Frontal cortex (tissue), 4 donors: Measurements from ENCODE around the gene GATA3. TPM values are rescaled to one million over a fixed set of nuclear protein-coding genes. Genes with fewer than 3 reads are reported as not detected.

Source experiments
- DNase-seq, 2 donors: peaks; one replicate each; pipeline ENCODE4 v3.0.0; 2012; ENCODE audit warnings: low spot score in 2 of 2
- FAIRE-seq: peaks from 2 replicates; lab custom pipeline; 2012; peaks lifted over from hg19 to GRCh38; lab: Jason Lieb, UNC
- total RNA-seq: library from RNA; depleted of rRNA; stranded (reverse); fragments of >200 nt; gene quantifications from one replicate; pipeline ENCODE4 v1.2.3, GENCODE V29; 2014
- donor health status: control.
- donor health status: control.
- donor health status: control.

The GATA3 gene
- total RNA-seq, 1 donor from 2014 or later, result not detected

GRCh38 chr10:8061274-8062211, 7.1 kb downstream of the GATA3 start:
- no peak for FAIRE-seq

GRCh38 chr10:8063128-8063908, 8.8 kb downstream of the GATA3 start:
- DNase-seq (no peak), FAIRE-seq (no peak)

More at GRCh38 chr10:8061274-8062211, 7.1 kb downstream of the GATA3 start:
- no peak for DNase-seq

GRCh38 chr10:8063935-8064334, 9.4 kb downstream of the GATA3 start:
- DNase-seq (no peak), FAIRE-seq (no peak)

GRCh38 chr10:8064436-8064835, 9.9 kb downstream of the GATA3 start:
- FAIRE-seq, result no peak
- DNase-seq, result no peak

- FAIRE-seq, result no peak
- no peak for DNase-seq
Observed at GRCh38 chr10:8065651-8066050, 11.2 kb downstream of the GATA3 start.

GRCh38 chr10:8066124-8066523, 11.6 kb downstream of the GATA3 start:
- DNase-seq, result no peak
- no peak for FAIRE-seq

GRCh38 chr10:8066797-8067196, 12.3 kb downstream of the GATA3 start:
- DNase-seq, result no peak
- no peak for FAIRE-seq

- no peak for DNase-seq
- FAIRE-seq, result no peak
Observed at GRCh38 chr10:8069108-8069507, 14.6 kb downstream of the GATA3 start.

- no peak for FAIRE-seq
- DNase-seq, result no peak
Observed at GRCh38 chr10:8069627-8070026, 15.1 kb downstream of the GATA3 start.

- DNase-seq (no peak), FAIRE-seq (no peak)
Observed at GRCh38 chr10:8070440-8070839, 16.0 kb downstream of the GATA3 start.

- DNase-seq (no peak), FAIRE-seq (no peak)
Observed at GRCh38 chr10:8071006-8071405, 16.5 kb downstream of the GATA3 start.

- no peak for FAIRE-seq
Observed at GRCh38 chr10:8071666-8072065, 17.2 kb downstream of the GATA3 start.

GRCh38 chr10:8072211-8072610, 17.7 kb downstream of the GATA3 start:
- no peak for FAIRE-seq
- DNase-seq, result no peak

More at GRCh38 chr10:8071666-8072065, 17.2 kb downstream of the GATA3 start:
- no peak for DNase-seq

- FAIRE-seq (no peak), DNase-seq (no peak)
Observed at GRCh38 chr10:8073691-8074416, 19.4 kb downstream of the GATA3 start.

- FAIRE-seq (no peak), DNase-seq (no peak)
Observed at GRCh38 chr10:8074881-8075280, 20.4 kb downstream of the GATA3 start.

GRCh38 chr10:8075282-8076260, 21.1 kb downstream of the GATA3 start:
- FAIRE-seq (no peak), DNase-seq (no peak)

GRCh38 chr10:8076933-8077332, 22.4 kb downstream of the GATA3 start:
- DNase-seq (no peak), FAIRE-seq (no peak)

GRCh38 chr10:8078027-8078426, 23.5 kb downstream of the GATA3 start:
- DNase-seq (no peak), FAIRE-seq (no peak)

GRCh38 chr10:8079126-8079525, 24.6 kb downstream of the GATA3 start:
- no peak for FAIRE-seq

More at GRCh38 chr10:8079126-8079525, 24.6 kb downstream of the GATA3 start:
- DNase-seq, result no peak
